Epithelial cell of esophagus (primary cell): Measurements from ENCODE around the gene FLNC.

ENCODE experiments used
- DNase-seq: peaks from one replicate; pipeline ENCODE4 v3.0.0; 2010; ENCODE audit warnings: low read depth
- H3K4me3 ChIP-seq: 2 replicates; pipeline ENCODE4 v1.5.1; 2011; ENCODE audit warnings: mild to moderate bottlenecking, low read length, control low read depth
- CTCF ChIP-seq: IDR thresholded peaks from 2 replicates; pipeline ENCODE4 v1.5.1; 2011; ENCODE audit warnings: low read depth, mild to moderate bottlenecking, low read length, control low read depth, inconsistent platforms; ENCODE audit not compliant: insufficient read depth; ENCODE audit errors: missing control alignments

Gene FLNC

GRCh38 chr7:128826512-128826911 lies 3.7 kb upstream of the FLNC start:
- H3K4me3 ChIP-seq = no peak overlapping the region
- no peak for TF ChIP-seq CTCF
- DNase-seq = no peak

DNA sequence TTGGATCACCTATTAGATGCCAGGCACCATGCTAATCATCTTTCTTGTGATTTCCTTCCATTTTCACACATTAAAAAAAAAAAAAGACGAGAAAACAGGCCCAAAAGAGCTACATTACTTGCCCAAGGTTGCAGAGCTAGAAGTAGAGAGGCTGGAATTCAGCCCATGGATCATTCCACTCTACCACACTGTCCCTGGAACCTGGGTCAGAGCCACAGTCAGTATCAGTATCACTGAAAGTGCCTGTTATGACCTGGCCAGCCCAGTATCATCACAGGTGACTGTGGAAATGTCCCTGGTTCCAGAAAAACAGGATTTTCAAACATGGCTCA lies 3.3 kb upstream of the FLNC start:
- TF ChIP-seq CTCF = no peak

GRCh38 chr7:128827248-128827958 lies 2.8 kb upstream of the FLNC start:
- TF ChIP-seq CTCF = no peak

More for the DNA sequence above, 3.3 kb upstream of the FLNC start:
- no peak for DNase-seq
- H3K4me3 ChIP-seq = no peak overlapping the region

GRCh38 chr7:128827971-128828711 lies 2.1 kb upstream of the FLNC start:
- DNase-seq = peak; percentile 28
- no peak overlapping the region for H3K4me3 ChIP-seq
- no peak for TF ChIP-seq CTCF

More at GRCh38 chr7:128827248-128827958, 2.8 kb upstream of the FLNC start:
- DNase-seq = peak; percentile 45
- H3K4me3 ChIP-seq = no peak overlapping the region

DNA sequence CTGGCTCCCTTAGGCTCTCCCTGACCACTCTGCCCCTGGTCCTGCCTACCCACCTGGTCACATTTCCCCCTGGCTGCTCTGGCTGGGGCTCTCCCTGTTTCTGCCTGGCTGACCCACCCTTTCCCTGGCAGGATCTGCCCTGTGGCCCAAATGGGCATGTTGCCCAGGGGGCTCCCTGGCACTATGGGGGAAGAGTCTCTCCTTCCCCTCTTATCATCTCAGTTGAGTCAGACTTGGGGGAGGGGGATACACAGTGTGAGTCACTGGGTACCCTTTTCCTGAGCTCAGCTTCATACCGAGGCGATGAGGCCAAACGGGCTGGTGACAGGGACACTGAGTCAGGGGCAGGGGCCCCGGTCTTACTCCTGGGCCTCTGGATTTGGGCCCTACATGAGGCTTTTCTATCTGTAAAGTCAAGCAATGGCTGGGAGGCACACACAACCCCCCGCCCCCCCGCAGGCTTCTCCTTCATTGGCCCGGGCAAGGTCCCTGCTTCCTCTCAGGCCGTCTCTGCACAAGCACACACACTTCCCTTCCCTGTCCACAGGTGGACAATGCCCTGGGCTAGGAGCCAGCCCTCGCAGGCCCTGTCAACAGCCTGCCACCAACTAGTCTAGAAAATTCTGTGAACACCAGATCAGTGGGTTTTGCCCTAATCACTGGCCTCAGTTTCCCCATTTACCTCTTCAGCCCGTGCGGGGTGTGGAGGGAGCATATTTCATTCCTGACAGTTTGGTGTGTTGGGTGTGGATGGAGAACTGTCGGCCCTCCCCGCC lies 627 bp upstream of the FLNC start:
- no peak for DNase-seq
- TF ChIP-seq CTCF = no peak
- peak overlapping the region; percentile 18 for H3K4me3 ChIP-seq

- H3K4me3 ChIP-seq = no peak overlapping the region
Measured at GRCh38 chr7:128831178-128831993, 1.2 kb downstream of the FLNC start.

More at GRCh38 chr7:128831178-128831993, 1.2 kb downstream of the FLNC start:
- no peak for TF ChIP-seq CTCF
- no peak for DNase-seq
